Lung (tissue), 12 donors: ENCODE measurements around the gene CXorf49. TPM values are rescaled to one million over a fixed set of nuclear protein-coding genes. Genes with fewer than 3 reads are reported as not detected.
"Not testable (repeated sequence)": the region's sequence is repeated elsewhere in the genome, so short reads cannot be mapped to it uniquely, and the experiment has no call there.

Source experiments
- ATAC-seq: fragments of 200-7000 bp; cut with Tn5 transposase; one replicate; pipeline ENCODE4 v1.9.1; 2020; ENCODE audit warnings: moderate number of reproducible peaks; ENCODE audit not compliant: insufficient read depth, low FRiP score
- DNase-seq, 3 donors: peaks; one replicate each; pipeline ENCODE4 v3.0.0-alpha.2; 2013 to 2017
- H3K27ac ChIP-seq, 2 donors: one replicate each; pipeline ENCODE4 v1.5.1; 2013; ENCODE audit warnings: mild to moderate bottlenecking in 2 of 2, moderate library complexity in 2 of 2, control low read depth in 1 of 2, inconsistent platforms in 1 of 2, low read depth in 1 of 2, low read length in 1 of 2
- H3K27me3 ChIP-seq, 3 donors: one replicate each; pipeline ENCODE4 v1.5.1; 2013; ENCODE audit warnings: low read length in 2 of 3; ENCODE audit not compliant: control insufficient read depth in 3 of 3, insufficient read depth in 3 of 3
- H3K36me3 ChIP-seq, 4 donors: one replicate each; pipeline ENCODE4 v1.5.1; 2013; ENCODE audit warnings: low read length in 4 of 4, mild to moderate bottlenecking in 1 of 4, moderate library complexity in 1 of 4; ENCODE audit not compliant: control insufficient read depth in 4 of 4, insufficient read depth in 4 of 4
- H3K4me1 ChIP-seq, 5 donors: one replicate each; pipeline ENCODE4 v1.5.1; 2013; ENCODE audit warnings: low read length in 5 of 5, mild to moderate bottlenecking in 2 of 5, moderate library complexity in 1 of 5; ENCODE audit not compliant: control insufficient read depth in 5 of 5, insufficient read depth in 5 of 5
- H3K4me3 ChIP-seq: one replicate; pipeline ENCODE4 v1.5.1; 2013; ENCODE audit warnings: mild to moderate bottlenecking, control low read depth, moderate library complexity
- H3K9ac ChIP-seq, 2 donors: one replicate each; pipeline ENCODE4 v1.5.1; 2013; ENCODE audit warnings: low read length in 2 of 2, control low read depth in 1 of 2; ENCODE audit not compliant: insufficient read depth in 1 of 2
- H3K9me3 ChIP-seq, 4 donors: one replicate each; pipeline ENCODE4 v1.5.1; 2013; ENCODE audit warnings: low read length in 3 of 4, mild to moderate bottlenecking in 1 of 4, moderate library complexity in 1 of 4; ENCODE audit not compliant: control insufficient read depth in 4 of 4, insufficient read depth in 3 of 4
- CTCF ChIP-seq: IDR thresholded peaks from 2 replicates; pipeline ENCODE4 v1.5.1; 2012; ENCODE audit warnings: mild to moderate bottlenecking; ENCODE audit errors: control extremely low read depth, extremely low read depth
- WGBS, 2 donors: extraction: QIAGEN DNeasy Blood & Tissue Kit; methylation state at CpG; one replicate each; pipeline ENCODE4 v1.1.7; 2013; 5-methylcytosine and 5-hydroxymethylcytosine counted together
- polyA plus RNA-seq, 2 donors: library from polyadenylated mRNA; stranded (reverse); fragments of 200-250 nt; gene quantifications; one replicate each; pipeline ENCODE4 v1.2.1, GENCODE V29; 2013
- total RNA-seq, 2 donors: library from RNA; depleted of rRNA in 1 of 2; stranded (reverse); fragments of >200 nt in 1 of 2; gene quantifications; one replicate each; pipeline ENCODE4 v1.2.1, GENCODE V29; 2014 to 2021
- donor health status: control.
- donor health status: control.
- donor health status: Bipolar disorder and iron deficiency.
- donor health status: healthy.
- donor health status: DM: yes; HTN: yes; CAD: no.

The CXorf49 gene
- total and polyA plus RNA-seq, 4 donors = not detected

- no peak overlapping the region for H3K9ac ChIP-seq
- H3K27ac ChIP-seq = no peak overlapping the region
- ATAC-seq (no peak), DNase-seq (no peak)
- no peaks in the 10 kb centered on the region for H3K27me3 ChIP-seq
- H3K9me3 ChIP-seq = peaks cover 0 to 9% (median 0%) of the 10 kb centered on the region in 4 donors
- no peak for TF ChIP-seq CTCF
- H3K4me1 ChIP-seq = no peaks in the 10 kb centered on the region
- no peak overlapping the region for H3K4me3 ChIP-seq
- WGBS, 2 donors = 22 to 60% methylated on average over 8 to 12 of the region's 12 CpGs
- H3K36me3 ChIP-seq = no peaks in the 10 kb centered on the region
These were observed 46.9 kb downstream of the CXorf49 start for GRCh38 chrX:71671043-71671780.

DNA sequence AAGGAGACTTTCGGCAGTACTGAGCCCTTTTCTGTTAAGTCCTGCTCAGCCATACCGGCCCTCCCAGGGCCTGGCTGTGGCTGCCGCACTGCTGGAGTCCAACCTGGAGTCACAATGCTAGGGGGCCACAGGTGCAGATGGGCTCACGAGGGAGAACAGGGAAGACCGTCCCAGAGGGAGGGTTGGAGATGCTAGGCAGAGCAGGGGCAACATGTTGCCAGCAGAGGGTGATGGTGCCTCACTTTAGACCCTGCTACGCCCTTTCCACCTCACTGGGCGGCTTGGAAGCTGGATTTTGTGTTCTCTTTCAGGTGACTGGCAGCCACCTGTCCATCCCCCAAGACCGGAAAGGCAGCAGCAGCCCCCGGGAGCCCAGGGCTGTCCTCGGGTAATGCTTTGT lies 48.1 kb downstream of the CXorf49 start:
- H3K4me3 ChIP-seq, ATAC-seq, H3K9ac ChIP-seq, H3K27ac ChIP-seq, H3K4me1 ChIP-seq, H3K9me3 ChIP-seq, H3K27me3 ChIP-seq, H3K36me3 ChIP-seq: not testable (repeated sequence)
- DNase-seq = peak in 2 of 3 donors; percentile 11 to 20
- 22 to 42% methylated on average over 7 to 10 of the region's 10 CpGs for WGBS, 2 donors
- peak; percentile 19 for TF ChIP-seq CTCF

DNA sequence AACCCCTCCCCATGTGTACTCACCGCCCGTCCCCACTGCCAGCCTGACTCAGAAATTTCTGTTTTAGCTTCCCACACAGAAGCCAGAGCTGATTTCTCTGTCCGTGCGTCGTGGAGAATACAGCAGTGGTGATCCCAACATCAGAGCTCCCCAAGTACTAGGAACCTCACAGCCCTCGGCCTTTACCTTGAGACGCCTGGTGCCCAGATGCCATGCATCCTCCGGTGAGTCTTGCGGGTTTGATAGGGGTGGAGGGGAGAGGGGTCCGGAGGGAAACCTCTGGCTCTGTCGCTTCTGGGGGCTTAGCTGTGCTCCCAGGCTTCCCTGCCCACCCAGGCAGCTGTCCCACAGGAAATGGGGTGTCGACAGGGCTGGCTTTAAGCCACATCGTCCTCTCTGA lies 48.6 kb downstream of the CXorf49 start:
- peak in 1 of 3 donors; percentile 16 for DNase-seq
- Histone ChIP-seq H3K4me1 (no peaks in the 10 kb centered on the region), H3K4me3 (no peak overlapping the region), H3K27ac (no peak overlapping the region), H3K9me3 (peaks cover 0 to 4% (median 0%) of the 10 kb centered on the region in 4 donors), H3K36me3 (no peaks in the 10 kb centered on the region), H3K27me3 (no peaks in the 10 kb centered on the region), H3K9ac (no peak overlapping the region)
- no peak for TF ChIP-seq CTCF
- ATAC-seq = no peak
- 66 to 82% methylated on average over 11 to 13 of the region's 13 CpGs for WGBS, 2 donors

- H3K4me3 ChIP-seq = no peak overlapping the region
- no peak for ATAC-seq
These were observed 49.9 kb downstream of the CXorf49 start for GRCh38 chrX:71668248-71668595.

More at GRCh38 chrX:71668248-71668595, 49.9 kb downstream of the CXorf49 start:
- no peaks in the 10 kb centered on the region for H3K36me3 ChIP-seq
- 94 to 96% methylated on average over 13 to 16 of the region's 16 CpGs for WGBS, 2 donors
- H3K9me3 ChIP-seq = peaks cover 0 to 1% (median 0%) of the 10 kb centered on the region in 4 donors
- no peaks in the 10 kb centered on the region for H3K27me3 ChIP-seq
- no peak for TF ChIP-seq CTCF
- no peak overlapping the region for H3K9ac ChIP-seq
- no peak for DNase-seq
- H3K4me1 ChIP-seq = no peaks in the 10 kb centered on the region
- H3K27ac ChIP-seq = no peak overlapping the region
